Effector memory CD8-positive, alpha-beta T cell (primary cell): ENCODE measurements around the gene DCT.

Source experiments
- ATAC-seq: fragments of 150-1000 bp; cut with Tn5 transposase; replicated peaks from 2 replicates; pipeline ENCODE4 v1.10.0; 2021; ENCODE audit warnings: mild to moderate bottlenecking, moderate library complexity
- DNase-seq, 3 experiments: peaks; one replicate each; pipeline ENCODE4 v3.0.0; 2021
- H3K27ac Mint-ChIP-seq, 2 donors: one replicate each; pipeline ENCODE4 v1.8.0; 2022; ENCODE audit warnings: mild to moderate bottlenecking in 2 of 2, mixed read lengths in 2 of 2, moderate library complexity in 2 of 2
- H3K27me3 Mint-ChIP-seq, 2 donors: one replicate each; pipeline ENCODE4 v1.8.0; 2022; ENCODE audit warnings: mixed read lengths in 2 of 2
- H3K36me3 Mint-ChIP-seq: one replicate; pipeline ENCODE4 v1.8.0; 2022; ENCODE audit warnings: mild to moderate bottlenecking, moderate library complexity, mixed read lengths; ENCODE audit not compliant: insufficient read depth
- H3K4me1 Mint-ChIP-seq, 2 donors: one replicate each; pipeline ENCODE4 v1.8.0; 2022; ENCODE audit warnings: low read depth in 2 of 2, mixed read lengths in 2 of 2
- H3K4me3 Mint-ChIP-seq, 2 donors: one replicate each; pipeline ENCODE4 v1.8.0; 2022; ENCODE audit warnings: mild to moderate bottlenecking in 2 of 2, mixed read lengths in 2 of 2, moderate library complexity in 2 of 2
- H3K9me3 Mint-ChIP-seq, 2 donors: one replicate each; pipeline ENCODE4 v1.8.0; 2022; ENCODE audit warnings: mixed read lengths in 2 of 2

The DCT gene

GRCh38 chr13:94483970-94484369, 4.5 kb upstream of the DCT start:
- H3K27me3 Mint-ChIP-seq, result peaks cover 27 to 31% of the 10 kb centered on the region in 2 donors
- no peak for ATAC-seq
- no peak overlapping the region for H3K4me3 Mint-ChIP-seq
- H3K27ac Mint-ChIP-seq, result no peak overlapping the region
- no peaks in the 10 kb centered on the region for H3K4me1 Mint-ChIP-seq
- H3K36me3 Mint-ChIP-seq, result no peaks in the 10 kb centered on the region
- no peak for DNase-seq
- no peaks in the 10 kb centered on the region for H3K9me3 Mint-ChIP-seq

GRCh38 chr13:94481941-94482340, 2.5 kb upstream of the DCT start:
- DNase-seq (no peak), ATAC-seq (no peak)
- no peaks in the 10 kb centered on the region for H3K4me1 Mint-ChIP-seq
- peaks cover 33 to 47% of the 10 kb centered on the region in 2 donors for H3K27me3 Mint-ChIP-seq
- no peak overlapping the region for H3K27ac Mint-ChIP-seq
- H3K9me3 Mint-ChIP-seq, result no peaks in the 10 kb centered on the region
- no peaks in the 10 kb centered on the region for H3K36me3 Mint-ChIP-seq
- H3K4me3 Mint-ChIP-seq, result no peak overlapping the region

DNA sequence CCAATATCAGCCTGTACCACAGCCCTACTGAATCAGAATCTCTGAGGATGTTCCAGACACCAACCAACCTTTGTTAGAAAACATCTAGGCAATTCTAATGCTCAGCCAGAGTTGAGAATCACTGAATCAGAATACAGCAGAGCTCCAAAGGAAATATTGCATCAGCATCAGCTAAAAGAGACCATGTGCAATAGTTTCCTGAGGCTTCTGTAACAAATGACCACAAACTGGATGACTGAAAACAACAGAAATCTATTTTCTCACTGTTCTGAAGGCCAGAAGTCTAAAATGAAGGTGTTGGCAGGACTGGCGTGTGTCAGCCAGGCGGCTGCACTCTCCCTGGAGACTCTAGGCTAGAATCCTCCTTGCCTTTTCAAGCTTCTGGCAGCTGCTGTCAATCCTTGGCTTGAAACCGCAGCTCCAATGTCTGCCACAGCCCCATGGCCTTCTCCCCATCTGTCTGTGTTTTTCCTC, 1.2 kb upstream of the DCT start:
- H3K27ac Mint-ChIP-seq, result no peak overlapping the region
- H3K9me3 Mint-ChIP-seq, result no peaks in the 10 kb centered on the region
- H3K4me3 Mint-ChIP-seq, result no peak overlapping the region
- no peaks in the 10 kb centered on the region for H3K4me1 Mint-ChIP-seq
- ATAC-seq (no peak), DNase-seq (no peak)
- H3K27me3 Mint-ChIP-seq, result peaks cover 29 to 46% of the 10 kb centered on the region in 2 donors
- no peaks in the 10 kb centered on the region for H3K36me3 Mint-ChIP-seq

- Mint-ChIP-seq H3K9me3 (no peaks in the 10 kb centered on the region), H3K27me3 (peaks cover 23 to 37% of the 10 kb centered on the region in 2 donors), H3K4me1 (no peaks in the 10 kb centered on the region), H3K36me3 (no peaks in the 10 kb centered on the region), H3K4me3 (no peak overlapping the region), H3K27ac (no peak overlapping the region)
- DNase-seq (no peak), ATAC-seq (no peak)
Measured at GRCh38 chr13:94478913-94479312, 569 bp downstream of the DCT start.

DNA sequence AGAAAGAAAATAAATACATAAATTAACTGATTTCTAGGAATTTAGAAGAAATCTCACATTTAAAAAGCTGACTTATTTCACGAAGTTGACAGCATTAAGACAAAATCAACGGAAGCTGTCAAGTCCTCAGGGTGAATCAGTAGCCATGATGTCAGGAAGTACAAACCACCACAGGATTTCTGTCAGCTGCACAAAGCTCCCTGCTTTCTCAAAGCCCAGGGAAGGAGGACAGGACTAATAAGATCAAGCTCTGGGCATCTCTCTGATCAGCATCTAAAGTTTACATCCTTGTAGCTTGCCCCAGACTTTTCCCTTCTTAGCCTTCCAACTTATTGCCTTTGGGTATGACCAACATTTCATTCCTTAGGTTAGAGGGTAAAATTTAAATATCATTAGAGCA, 9.4 kb downstream of the DCT start:
- Mint-ChIP-seq H3K27ac (no peak overlapping the region), H3K36me3 (no peaks in the 10 kb centered on the region), H3K9me3 (no peaks in the 10 kb centered on the region), H3K27me3 (peaks cover 7 to 17% of the 10 kb centered on the region in 2 donors), H3K4me1 (no peaks in the 10 kb centered on the region), H3K4me3 (no peak overlapping the region)
- ATAC-seq (no peak), DNase-seq (no peak)

DNA sequence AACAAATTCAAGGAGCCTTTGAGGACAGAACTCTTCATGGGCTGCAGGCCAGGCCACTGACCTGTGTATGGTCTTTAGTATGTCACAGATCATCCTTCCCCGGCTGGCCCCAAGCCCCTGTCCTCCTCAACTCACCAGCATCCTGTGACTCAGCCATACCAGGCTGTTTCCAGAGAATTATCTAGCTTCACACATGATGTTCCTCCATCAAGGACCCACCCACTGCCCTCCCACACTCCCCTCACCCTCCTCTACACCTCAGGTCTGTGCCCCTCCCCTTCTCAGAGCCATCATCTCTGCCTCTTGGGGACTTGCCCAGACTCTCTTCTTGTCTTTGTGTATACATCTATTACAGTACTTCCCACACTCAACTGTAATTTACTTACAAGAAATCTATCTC, 14.7 kb downstream of the DCT start:
- no peak overlapping the region for H3K4me3 Mint-ChIP-seq
- H3K9me3 Mint-ChIP-seq, result no peaks in the 10 kb centered on the region
- peaks cover 12 to 14% of the 10 kb centered on the region in 2 donors for H3K27me3 Mint-ChIP-seq
- H3K4me1 Mint-ChIP-seq, result no peaks in the 10 kb centered on the region
- no peak overlapping the region for H3K27ac Mint-ChIP-seq
- DNase-seq, result no peak
- H3K36me3 Mint-ChIP-seq, result no peaks in the 10 kb centered on the region
- no peak for ATAC-seq

DNA sequence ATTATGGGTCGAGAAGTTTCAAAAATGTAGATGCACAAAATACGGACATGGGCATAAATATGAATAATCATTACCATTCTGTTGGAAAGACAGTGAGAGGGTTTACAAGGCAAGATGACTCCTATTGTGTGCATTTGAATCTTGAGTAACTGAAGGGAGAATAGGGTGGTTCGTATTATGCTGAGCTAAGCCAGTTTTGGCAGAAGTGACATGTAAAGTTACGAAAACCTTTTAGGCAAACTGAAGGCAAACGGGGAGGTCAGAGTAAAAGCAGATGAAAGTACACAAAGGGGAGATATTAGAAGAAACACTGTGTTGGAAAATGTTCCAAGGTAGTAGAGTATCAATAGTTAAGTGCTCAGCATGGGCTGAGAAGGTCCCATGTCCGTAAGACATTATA, 16.8 kb downstream of the DCT start:
- Mint-ChIP-seq H3K9me3 (no peaks in the 10 kb centered on the region), H3K27ac (no peak overlapping the region), H3K4me1 (no peaks in the 10 kb centered on the region), H3K36me3 (no peaks in the 10 kb centered on the region), H3K27me3 (peaks cover 0 to 6% of the 10 kb centered on the region in 2 donors), H3K4me3 (no peak overlapping the region)
- DNase-seq, result no peak
- no peak for ATAC-seq

- Mint-ChIP-seq H3K36me3 (no peaks in the 10 kb centered on the region), H3K4me3 (no peak overlapping the region), H3K27ac (no peak overlapping the region), H3K9me3 (no peaks in the 10 kb centered on the region), H3K4me1 (no peaks in the 10 kb centered on the region), H3K27me3 (peaks cover 0 to 4% of the 10 kb centered on the region in 2 donors)
- DNase-seq (no peak), ATAC-seq (no peak)
Measured at GRCh38 chr13:94459116-94459515, 20.4 kb downstream of the DCT start.

GRCh38 chr13:94455414-94455813, 24.1 kb downstream of the DCT start:
- no peak overlapping the region for H3K27ac Mint-ChIP-seq
- no peak overlapping the region for H3K4me3 Mint-ChIP-seq
- no peaks in the 10 kb centered on the region for H3K27me3 Mint-ChIP-seq
- no peaks in the 10 kb centered on the region for H3K4me1 Mint-ChIP-seq
- no peaks in the 10 kb centered on the region for H3K36me3 Mint-ChIP-seq
- ATAC-seq, result no peak
- no peaks in the 10 kb centered on the region for H3K9me3 Mint-ChIP-seq
- DNase-seq, result no peak

- DNase-seq, result no peak
- ATAC-seq, result no peak
Measured at GRCh38 chr13:94454906-94455305, 24.6 kb downstream of the DCT start.

GRCh38 chr13:94454334-94454733, 25.1 kb downstream of the DCT start:
- ATAC-seq, result no peak

More at GRCh38 chr13:94454906-94455305, 24.6 kb downstream of the DCT start:
- H3K27ac Mint-ChIP-seq, result no peak overlapping the region
- no peaks in the 10 kb centered on the region for H3K4me1 Mint-ChIP-seq
- H3K9me3 Mint-ChIP-seq, result no peaks in the 10 kb centered on the region
- H3K27me3 Mint-ChIP-seq, result no peaks in the 10 kb centered on the region
- H3K4me3 Mint-ChIP-seq, result no peak overlapping the region
- no peaks in the 10 kb centered on the region for H3K36me3 Mint-ChIP-seq

DNA sequence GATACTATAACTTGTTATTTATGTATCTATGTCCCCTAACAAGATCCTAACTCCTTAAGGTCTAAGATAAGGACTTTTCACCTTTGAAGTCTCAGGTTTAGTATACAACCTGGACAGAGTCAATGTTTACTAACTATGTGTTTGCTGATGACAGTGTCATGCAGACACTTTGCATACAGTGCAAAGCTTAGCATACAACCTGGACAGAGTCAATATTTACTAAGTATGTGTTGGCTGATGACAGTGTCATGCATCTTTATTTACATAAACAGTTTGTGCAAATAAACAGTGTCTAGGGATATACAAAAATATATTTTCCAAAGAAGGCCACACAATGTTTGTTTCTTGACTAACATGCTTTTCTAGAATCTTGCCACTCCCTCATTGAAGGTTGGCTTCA, 34.7 kb downstream of the DCT start:
- Mint-ChIP-seq H3K9me3 (no peaks in the 10 kb centered on the region), H3K27ac (no peak overlapping the region), H3K4me1 (no peaks in the 10 kb centered on the region), H3K27me3 (peaks cover 0 to 5% of the 10 kb centered on the region in 2 donors), H3K4me3 (no peak overlapping the region), H3K36me3 (no peaks in the 10 kb centered on the region)
- DNase-seq (no peak), ATAC-seq (no peak)

More at GRCh38 chr13:94454334-94454733, 25.1 kb downstream of the DCT start:
- Mint-ChIP-seq H3K27ac (no peak overlapping the region), H3K36me3 (no peaks in the 10 kb centered on the region), H3K4me1 (no peaks in the 10 kb centered on the region), H3K4me3 (no peak overlapping the region), H3K9me3 (no peaks in the 10 kb centered on the region), H3K27me3 (no peaks in the 10 kb centered on the region)
- no peak for DNase-seq

- DNase-seq (peak in 1 of 3 experiments; percentile 0), ATAC-seq (peak; percentile 68)
- H3K4me3 Mint-ChIP-seq, result no peak overlapping the region
- H3K27me3 Mint-ChIP-seq, result peaks cover 0 to 6% of the 10 kb centered on the region in 2 donors
- H3K4me1 Mint-ChIP-seq, result no peaks in the 10 kb centered on the region
- no peaks in the 10 kb centered on the region for H3K9me3 Mint-ChIP-seq
- no peak overlapping the region for H3K27ac Mint-ChIP-seq
- no peaks in the 10 kb centered on the region for H3K36me3 Mint-ChIP-seq
Measured at GRCh38 chr13:94435604-94436226, 43.8 kb downstream of the DCT start.

DNA sequence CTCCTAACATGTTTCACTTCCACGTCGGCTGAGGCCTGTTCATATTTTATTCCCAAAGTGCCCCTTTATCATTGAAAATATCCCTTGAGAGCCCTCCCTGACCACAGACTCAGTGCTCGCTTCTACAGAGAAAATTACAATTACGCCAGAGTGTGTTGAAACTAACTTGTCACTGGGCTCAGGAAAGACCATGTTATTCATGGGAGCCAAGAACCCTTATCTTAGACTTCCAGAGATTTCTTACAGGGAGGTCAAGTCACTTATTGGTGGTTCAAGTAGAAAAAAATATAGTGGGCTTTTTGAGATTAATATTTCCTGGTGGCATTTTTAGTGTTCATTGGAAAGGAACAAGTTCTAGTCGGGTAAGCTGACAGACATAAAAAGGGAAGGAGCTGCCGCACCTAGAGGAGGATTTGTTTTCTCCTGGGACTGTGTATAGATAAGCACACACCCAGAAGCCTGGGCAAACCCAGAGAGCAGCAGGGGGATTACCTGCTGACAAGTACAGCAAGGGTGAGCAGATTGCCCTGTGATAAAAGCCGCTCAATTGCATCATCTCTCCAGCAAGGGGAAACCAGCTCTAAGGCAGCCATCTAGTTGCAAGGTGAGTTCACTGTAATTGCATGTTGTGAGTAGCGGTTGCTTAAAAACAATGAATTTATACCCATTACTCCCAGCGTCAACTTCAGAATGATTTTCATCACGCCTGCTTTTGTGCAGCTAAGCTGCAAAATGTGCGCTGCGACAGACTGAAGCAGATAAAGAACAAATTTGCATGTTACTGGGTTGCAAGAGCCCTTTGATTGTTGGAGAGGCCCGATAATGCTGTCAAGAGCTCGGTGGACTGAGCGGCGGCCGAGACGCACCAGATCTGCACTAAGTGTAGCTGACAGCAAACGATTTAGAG, 46.2 kb downstream of the DCT start:
- Mint-ChIP-seq H3K27ac (no peak overlapping the region), H3K36me3 (no peaks in the 10 kb centered on the region), H3K4me3 (no peak overlapping the region), H3K9me3 (no peaks in the 10 kb centered on the region), H3K27me3 (peaks cover 0 to 6% of the 10 kb centered on the region in 2 donors), H3K4me1 (no peaks in the 10 kb centered on the region)
- ATAC-seq, result no peak
- DNase-seq, result no peak
